ENCODE measurements around the gene EPHB3. TPM values are rescaled to one million over a fixed set of nuclear protein-coding genes. Genes with fewer than 3 reads are reported as not detected.

EPHB3 gene
- total RNA-seq, 4 donors from 2014 or later, result 4.1 to 17.7 (median 6.7) TPM

DNA sequence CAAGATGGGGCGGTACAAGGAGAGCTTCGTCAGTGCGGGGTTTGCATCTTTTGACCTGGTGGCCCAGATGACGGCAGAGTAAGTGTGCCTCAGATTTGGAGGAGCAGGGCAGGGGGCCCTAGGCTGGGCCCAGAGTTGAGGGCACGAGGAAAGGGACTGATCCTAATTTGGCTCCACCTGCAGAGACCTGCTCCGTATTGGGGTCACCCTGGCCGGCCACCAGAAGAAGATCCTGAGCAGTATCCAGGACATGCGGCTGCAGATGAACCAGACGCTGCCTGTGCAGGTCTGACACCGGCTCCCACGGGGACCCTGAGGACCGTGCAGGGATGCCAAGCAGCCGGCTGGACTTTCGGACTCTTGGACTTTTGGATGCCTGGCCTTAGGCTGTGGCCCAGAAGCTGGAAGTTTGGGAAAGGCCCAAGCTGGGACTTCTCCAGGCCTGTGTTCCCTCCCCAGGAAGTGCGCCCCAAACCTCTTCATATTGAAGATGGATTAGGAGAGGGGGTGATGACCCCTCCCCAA is 19.8 kb downstream of the EPHB3 start:
- Histone ChIP-seq H3K9me3 (no peaks in the 10 kb centered on the region), H3K4me3 (no peak overlapping the region), H3K27ac (peak overlapping the region in 2 of 4 donors; percentile 36 to 69), H3K27me3 (no peaks in the 10 kb centered on the region), H3K4me1 (peaks cover 8 to 44% (median 29%) of the 10 kb centered on the region in 4 donors), H3K36me3 (no peaks in the 10 kb centered on the region)
- in situ Hi-C loops (cut with MboI; ENCODE audit: low pct_ligation_motif_present in 1 of 4, low pct_unique_long_range_greater_than_20kb in 1 of 4, low sequenced_read_pairs in 3 of 4) (no loop called here), intact Hi-C loops (cut with DNase I; ENCODE audit: low total_unique reads) (no loop called here)
- 51% methylated on average over 10 of the region's 15 CpGs; no CpG with 5 or more reads in 1 of the 2 donors for WGBS, 2 donors (ENCODE audit: low coverage in 1 of 2)
- DNase-seq, result no peak
- TF ChIP-seq EP300 (IDR thresholded peaks at IDR 0.05; ENCODE audit: low read depth), result no peak
- TF ChIP-seq POLR2A (IDR thresholded peaks at IDR 0.05), result no peak
- TF ChIP-seq, protein P1, sequence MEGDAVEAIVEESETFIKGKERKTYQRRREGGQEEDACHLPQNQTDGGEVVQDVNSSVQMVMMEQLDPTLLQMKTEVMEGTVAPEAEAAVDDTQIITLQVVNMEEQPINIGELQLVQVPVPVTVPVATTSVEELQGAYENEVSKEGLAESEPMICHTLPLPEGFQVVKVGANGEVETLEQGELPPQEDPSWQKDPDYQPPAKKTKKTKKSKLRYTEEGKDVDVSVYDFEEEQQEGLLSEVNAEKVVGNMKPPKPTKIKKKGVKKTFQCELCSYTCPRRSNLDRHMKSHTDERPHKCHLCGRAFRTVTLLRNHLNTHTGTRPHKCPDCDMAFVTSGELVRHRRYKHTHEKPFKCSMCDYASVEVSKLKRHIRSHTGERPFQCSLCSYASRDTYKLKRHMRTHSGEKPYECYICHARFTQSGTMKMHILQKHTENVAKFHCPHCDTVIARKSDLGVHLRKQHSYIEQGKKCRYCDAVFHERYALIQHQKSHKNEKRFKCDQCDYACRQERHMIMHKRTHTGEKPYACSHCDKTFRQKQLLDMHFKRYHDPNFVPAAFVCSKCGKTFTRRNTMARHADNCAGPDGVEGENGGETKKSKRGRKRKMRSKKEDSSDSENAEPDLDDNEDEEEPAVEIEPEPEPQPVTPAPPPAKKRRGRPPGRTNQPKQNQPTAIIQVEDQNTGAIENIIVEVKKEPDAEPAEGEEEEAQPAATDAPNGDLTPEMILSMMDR (IDR thresholded peaks at IDR 0.05), result no peak
- no peak for TF ChIP-seq POLR2AphosphoS5 (IDR thresholded peaks at IDR 0.05)

DNA sequence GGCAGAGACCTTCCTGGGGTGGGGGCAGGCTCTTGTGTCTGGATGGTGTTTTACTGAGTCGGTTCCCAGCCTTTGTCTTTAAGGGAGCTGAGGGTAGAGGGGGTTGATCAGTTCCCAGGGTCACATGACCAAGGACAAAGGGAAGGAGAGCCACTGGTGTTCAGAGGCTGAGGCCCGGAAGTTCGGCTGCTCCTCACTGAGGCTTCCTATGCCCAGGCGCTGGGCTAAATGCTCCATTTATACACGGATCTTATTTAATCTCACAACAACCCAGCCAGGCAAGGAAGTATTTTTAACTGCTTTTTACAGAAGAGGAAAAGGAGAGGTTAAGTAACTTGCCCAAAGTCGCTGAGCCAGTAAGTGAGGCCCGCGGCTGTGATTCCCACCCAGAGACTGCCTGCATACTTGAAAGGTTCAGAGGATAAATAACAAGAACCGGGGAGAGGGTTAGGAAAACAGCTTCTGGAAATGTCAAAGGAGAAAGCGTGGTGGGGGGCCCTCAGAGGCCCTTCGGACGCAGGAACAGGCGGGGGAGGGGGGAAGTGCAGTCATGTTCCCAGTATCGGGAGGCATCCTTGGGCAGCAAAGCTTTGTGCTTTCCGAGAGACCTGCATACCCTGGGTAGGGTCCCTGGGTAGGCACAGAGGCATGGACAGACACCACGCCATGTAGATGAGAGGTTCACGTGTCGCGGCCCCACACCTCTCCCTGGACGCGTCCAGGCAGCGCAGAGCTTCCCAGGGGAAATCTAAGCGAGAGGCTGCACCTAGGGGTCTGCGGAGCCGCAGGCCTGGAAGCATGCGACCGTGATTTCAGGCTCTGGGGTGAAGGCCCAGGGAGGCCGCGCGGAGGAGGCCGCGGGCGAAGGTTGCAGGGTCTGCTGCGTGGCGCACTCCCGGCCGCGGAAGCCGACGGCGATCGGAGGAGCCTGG is 21.3 kb downstream of the EPHB3 start:
- Histone ChIP-seq H3K27me3 (no peaks in the 10 kb centered on the region), H3K9me3 (no peaks in the 10 kb centered on the region), H3K36me3 (no peaks in the 10 kb centered on the region), H3K4me1 (peaks cover 8 to 41% (median 29%) of the 10 kb centered on the region in 4 donors), H3K27ac (peak overlapping the region; percentile 65 to 76 (median 72)), H3K4me3 (peak overlapping the region; percentile 38 to 58 (median 45))
- in situ Hi-C loops (cut with MboI; ENCODE audit: low pct_ligation_motif_present in 1 of 4, low pct_unique_long_range_greater_than_20kb in 1 of 4, low sequenced_read_pairs in 3 of 4), result no loop called here
- TF ChIP-seq POLR2AphosphoS5 (IDR thresholded peaks at IDR 0.05) (peak in 2 of 3 donors; percentile 26 to 34), EP300 (IDR thresholded peaks at IDR 0.05; ENCODE audit: low read depth) (no peak)
- intact Hi-C loops (cut with DNase I; ENCODE audit: low total_unique reads), result no loop called here
- no peak for DNase-seq
- WGBS, 2 donors (ENCODE audit: low coverage in 1 of 2), result 21% methylated on average over 37 of the region's 42 CpGs; no CpG with 5 or more reads in 1 of the 2 donors

DNA sequence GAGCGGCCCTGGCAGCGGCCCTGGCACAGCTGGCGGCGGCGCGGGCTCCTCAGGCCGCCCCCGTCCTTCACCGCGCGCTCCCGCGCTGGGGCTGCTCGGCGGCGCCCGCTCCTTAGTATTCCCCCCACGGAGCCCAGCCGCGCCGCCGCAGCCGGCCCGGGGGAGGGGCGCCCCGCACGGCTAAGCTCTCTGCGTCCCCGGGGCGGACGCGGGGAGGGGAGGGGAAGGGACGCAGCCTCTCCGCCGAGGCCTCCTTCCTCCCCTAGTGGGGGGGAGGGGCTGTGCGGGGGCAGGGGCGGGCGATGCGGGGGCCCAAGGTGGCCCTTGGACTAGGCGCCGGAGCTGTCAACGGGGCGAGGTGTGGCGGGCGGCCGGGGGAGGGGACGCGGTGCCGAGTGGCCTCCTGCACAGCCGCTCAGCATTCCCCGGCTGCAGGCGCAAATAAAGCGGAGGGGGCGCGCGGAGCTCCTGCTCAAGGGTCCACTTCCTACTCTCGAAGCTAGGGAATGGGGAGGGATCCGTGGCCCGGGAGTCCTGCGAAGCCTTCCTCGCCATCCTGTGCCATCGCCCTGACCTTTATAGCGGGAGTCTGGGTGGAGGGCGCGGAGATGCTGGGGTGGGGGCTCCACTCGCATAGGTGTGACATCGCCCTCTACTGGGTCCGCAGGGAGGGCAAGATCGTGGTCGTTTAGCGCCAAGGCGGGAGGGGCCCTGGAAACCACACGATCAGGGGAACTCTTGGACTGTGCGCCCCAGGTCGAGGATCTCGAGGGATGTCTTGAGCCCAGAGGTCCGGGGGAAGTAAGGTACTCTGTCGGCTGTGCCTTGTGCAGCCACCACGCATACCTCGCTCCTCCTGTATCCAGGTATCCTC is 22.2 kb downstream of the EPHB3 start:
- DNase-seq, result no peak
- TF ChIP-seq POLR2AphosphoS5 (IDR thresholded peaks at IDR 0.05) (no peak), POLR2A (IDR thresholded peaks at IDR 0.05) (no peak), EP300 (IDR thresholded peaks at IDR 0.05; ENCODE audit: low read depth) (no peak)
- TF ChIP-seq, protein P1 (IDR thresholded peaks at IDR 0.05), result peak in 3 of 5 experiments; percentile 9 to 44 (median 23)
- Histone ChIP-seq H3K27ac (peak overlapping the region; percentile 65 to 76 (median 72)), H3K9me3 (no peaks in the 10 kb centered on the region), H3K4me1 (peaks cover 8 to 34% (median 27%) of the 10 kb centered on the region in 4 donors), H3K27me3 (no peaks in the 10 kb centered on the region), H3K36me3 (no peaks in the 10 kb centered on the region), H3K4me3 (peak overlapping the region; percentile 38 to 58 (median 45))
- in situ Hi-C loops (cut with MboI; ENCODE audit: low pct_ligation_motif_present in 1 of 4, low pct_unique_long_range_greater_than_20kb in 1 of 4, low sequenced_read_pairs in 3 of 4) (no loop called here), intact Hi-C loops (cut with DNase I; ENCODE audit: low total_unique reads) (no loop called here)
- WGBS, 2 donors (ENCODE audit: low coverage in 1 of 2), result 12% methylated on average over 42 of the region's 80 CpGs; no CpG with 5 or more reads in 1 of the 2 donors

DNA sequence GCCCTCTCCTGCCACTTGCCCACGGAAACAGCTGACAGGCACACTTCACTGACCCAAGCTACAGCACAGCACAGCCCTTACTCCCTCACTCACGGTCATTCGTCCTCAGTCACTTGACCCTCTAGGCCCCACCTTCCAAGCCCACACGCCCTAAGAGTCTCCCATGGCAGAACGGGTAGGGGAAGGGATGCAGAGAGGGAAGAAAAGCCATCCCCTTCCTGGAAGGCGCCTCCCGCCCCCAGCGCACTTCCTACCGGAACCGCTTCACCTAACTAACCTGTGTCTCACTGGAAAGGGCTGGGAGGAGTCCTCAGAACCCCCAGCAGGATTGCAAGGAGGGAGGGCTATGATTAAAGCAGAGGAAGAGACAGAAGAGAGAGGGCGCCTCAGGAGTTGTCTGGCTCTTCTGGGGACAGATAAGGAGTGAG is 22.9 kb downstream of the EPHB3 start:
- Histone ChIP-seq H3K9me3 (no peaks in the 10 kb centered on the region), H3K27me3 (no peaks in the 10 kb centered on the region), H3K4me1 (peaks cover 8 to 30% (median 27%) of the 10 kb centered on the region in 4 donors), H3K4me3 (no peak overlapping the region), H3K27ac (peak overlapping the region; percentile 65 to 76 (median 72)), H3K36me3 (no peaks in the 10 kb centered on the region)
- WGBS, 2 donors (ENCODE audit: low coverage in 1 of 2), result 39 to 56% methylated on average over 1 to 11 of the region's 11 CpGs
- TF ChIP-seq EP300 (IDR thresholded peaks at IDR 0.05; ENCODE audit: low read depth) (no peak), POLR2A (IDR thresholded peaks at IDR 0.05) (no peak), POLR2AphosphoS5 (IDR thresholded peaks at IDR 0.05) (no peak)
- TF ChIP-seq, protein P1 (IDR thresholded peaks at IDR 0.05), result no peak
- intact Hi-C loops (cut with DNase I; ENCODE audit: low total_unique reads), result no loop called here
- DNase-seq, result no peak
- in situ Hi-C loops (cut with MboI; ENCODE audit: low pct_ligation_motif_present in 1 of 4, low pct_unique_long_range_greater_than_20kb in 1 of 4, low sequenced_read_pairs in 3 of 4), result no loop called here
